Ishikawa (cell line): ENCODE measurements around the gene CAMTA1.

Source experiments
- CEBPB ChIP-seq: IDR thresholded peaks from 2 replicates; pipeline ENCODE4 v1.6.1; 2012
- CREB1 ChIP-seq: IDR thresholded peaks from 2 replicates; pipeline ENCODE4 v1.6.1; 2012; ENCODE audit warnings: low read depth
- EGR1 ChIP-seq: IDR thresholded peaks from 2 replicates; pipeline ENCODE4 v1.6.1; 2012
- EP300 ChIP-seq: IDR thresholded peaks from 2 replicates; pipeline ENCODE4 v1.6.1; 2012; ENCODE audit warnings: borderline replicate concordance
- FOXM1 ChIP-seq: IDR thresholded peaks from 2 replicates; pipeline ENCODE4 v1.6.1; 2012; ENCODE audit warnings: low read depth, borderline replicate concordance
- MAX ChIP-seq: IDR thresholded peaks from 2 replicates; pipeline ENCODE4 v1.6.1; 2012
- NFIC ChIP-seq: IDR thresholded peaks from 2 replicates; pipeline ENCODE4 v1.6.1; 2012
- RAD21 ChIP-seq: IDR thresholded peaks from 2 replicates; pipeline ENCODE4 v1.6.1; 2012; ENCODE audit warnings: low read depth
- REST ChIP-seq: IDR thresholded peaks from 2 replicates; pipeline ENCODE4 v1.6.1; 2012; ENCODE audit warnings: low read depth, mild to moderate bottlenecking
- TAF1 ChIP-seq: IDR thresholded peaks from 2 replicates; pipeline ENCODE4 v1.6.1; 2012; ENCODE audit warnings: low read depth, mild to moderate bottlenecking
- TCF12 ChIP-seq: IDR thresholded peaks from 2 replicates; pipeline ENCODE4 v1.6.1; 2012; ENCODE audit warnings: low read depth
- TEAD4 ChIP-seq: IDR thresholded peaks from 2 replicates; pipeline ENCODE4 v1.6.1; 2012
- USF1 ChIP-seq: IDR thresholded peaks from 2 replicates; pipeline ENCODE4 v1.6.1; 2012
- YY1 ChIP-seq: IDR thresholded peaks from 2 replicates; pipeline ENCODE4 v1.6.1; 2012; ENCODE audit warnings: low read depth
- ZBTB7A ChIP-seq: IDR thresholded peaks from 2 replicates; pipeline ENCODE4 v1.6.1; 2012; ENCODE audit warnings: low read depth

The CAMTA1 gene

DNA sequence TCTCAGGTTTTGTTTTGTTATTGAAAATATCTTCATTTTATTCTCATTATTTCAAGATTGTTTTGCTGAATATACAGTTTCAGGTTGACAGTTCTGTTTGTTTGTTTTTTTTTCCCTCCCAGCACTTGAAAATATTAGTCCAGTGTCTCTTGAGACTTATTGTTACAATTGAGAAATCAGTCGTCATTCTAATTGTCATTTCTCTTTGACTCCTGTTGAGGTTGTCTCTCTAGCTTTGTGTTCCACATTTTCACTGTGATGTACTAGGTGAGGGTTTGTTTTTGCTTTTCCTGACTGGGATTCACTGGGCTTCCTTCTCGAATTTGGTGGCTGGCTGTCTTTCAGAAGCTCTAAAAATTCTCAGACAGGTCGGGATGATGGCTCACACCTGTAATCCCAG is 542.6 kb downstream of the CAMTA1 start:
- TF ChIP-seq FOXM1: no peak
- no peak for TF ChIP-seq TEAD4
- no peak for TF ChIP-seq TAF1
- TF ChIP-seq EP300: no peak
- no peak for TF ChIP-seq NFIC
- no peak for TF ChIP-seq YY1
- TF ChIP-seq CREB1: no peak
- no peak for TF ChIP-seq EGR1
- no peak for TF ChIP-seq REST
- TF ChIP-seq ZBTB7A: no peak
- TF ChIP-seq TCF12: no peak
- TF ChIP-seq MAX: no peak
- no peak for TF ChIP-seq RAD21
- no peak for TF ChIP-seq USF1
- no peak for TF ChIP-seq CEBPB

DNA sequence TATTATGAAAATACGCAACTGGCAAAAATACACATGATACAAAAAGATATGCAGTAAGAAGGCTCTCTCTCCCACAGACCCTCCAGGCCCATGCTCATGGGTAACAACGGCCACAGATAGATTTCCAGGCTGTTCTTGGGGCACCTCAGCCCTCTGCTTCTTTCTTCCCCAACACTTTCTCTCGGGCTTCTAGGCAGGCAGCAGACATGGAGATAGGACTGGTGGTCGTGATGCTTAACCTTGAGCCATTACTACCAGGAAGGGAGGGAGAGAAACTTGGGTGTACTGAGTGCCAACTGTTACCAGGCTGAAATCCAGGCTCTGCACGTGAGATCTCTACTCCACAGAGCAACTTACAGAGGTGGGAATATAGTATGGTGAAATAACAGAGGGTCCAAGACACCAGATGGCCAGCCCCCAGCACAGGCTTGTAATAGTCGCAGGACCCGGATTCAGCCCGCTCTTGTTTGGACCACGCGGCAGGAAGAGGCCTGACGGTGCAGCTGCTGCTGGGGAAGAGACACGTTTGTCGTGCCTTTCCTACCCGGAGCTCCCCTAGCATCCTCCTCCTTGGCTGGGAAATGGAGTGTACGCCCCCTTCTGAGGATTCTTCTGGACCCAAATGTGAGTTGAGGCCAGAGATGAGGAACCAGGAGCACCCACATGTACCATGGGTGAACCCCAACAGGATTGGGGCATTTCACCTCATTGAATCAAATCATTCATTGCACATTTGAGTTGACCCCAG is 544.8 kb downstream of the CAMTA1 start:
- TF ChIP-seq CREB1 (no peak), FOXM1 (no peak), EGR1 (no peak), CEBPB (no peak), TAF1 (no peak), RAD21 (no peak), EP300 (no peak), ZBTB7A (no peak), MAX (no peak), TCF12 (no peak), TEAD4 (no peak), USF1 (no peak), YY1 (no peak), NFIC (no peak), REST (no peak)

DNA sequence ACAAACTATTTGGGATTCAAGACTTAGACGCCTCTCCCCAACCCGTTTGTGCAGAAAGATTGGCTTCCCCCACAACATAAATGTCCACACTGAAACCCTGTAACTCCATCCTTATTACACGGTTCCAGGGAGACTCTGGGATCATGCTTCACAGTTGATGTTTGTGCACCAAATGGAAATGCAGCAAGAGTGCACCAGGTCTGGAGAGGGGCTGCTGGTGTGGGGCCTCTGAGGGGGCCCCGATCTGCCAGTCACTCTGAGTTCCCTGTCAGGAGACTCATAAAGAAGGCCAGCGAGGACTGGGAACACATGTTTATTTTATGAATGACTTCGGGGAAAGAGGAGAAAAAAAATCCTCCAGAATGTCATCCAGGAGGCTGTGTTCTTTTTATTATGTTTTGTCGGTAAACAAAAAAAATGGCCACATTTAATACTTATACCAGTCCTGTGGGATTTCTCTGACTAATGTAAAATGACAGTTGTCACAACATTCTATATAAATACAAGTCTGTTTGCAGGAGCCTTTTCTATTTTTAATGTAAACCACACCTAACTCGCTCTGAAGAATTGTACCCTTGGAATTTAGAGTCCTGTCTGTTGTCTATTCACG is 546.8 kb downstream of the CAMTA1 start:
- TF ChIP-seq RAD21: no peak
- no peak for TF ChIP-seq USF1
- TF ChIP-seq TCF12: no peak
- no peak for TF ChIP-seq TAF1
- no peak for TF ChIP-seq YY1
- no peak for TF ChIP-seq ZBTB7A
- TF ChIP-seq FOXM1: no peak
- TF ChIP-seq CREB1: no peak
- TF ChIP-seq NFIC: no peak
- TF ChIP-seq CEBPB: no peak
- no peak for TF ChIP-seq MAX

- TF ChIP-seq MAX: no peak
- TF ChIP-seq EP300: no peak
- TF ChIP-seq REST: no peak
- no peak for TF ChIP-seq TEAD4
- no peak for TF ChIP-seq ZBTB7A
- TF ChIP-seq TCF12: no peak
- TF ChIP-seq TAF1: no peak
- TF ChIP-seq USF1: no peak
- TF ChIP-seq CREB1: no peak
- TF ChIP-seq RAD21: no peak
- TF ChIP-seq NFIC: no peak
- TF ChIP-seq YY1: no peak
- TF ChIP-seq CEBPB: no peak
- TF ChIP-seq EGR1: no peak
- TF ChIP-seq FOXM1: no peak
Observed at GRCh38 chr1:7333094-7333493, 547.8 kb downstream of the CAMTA1 start.
